Measurements from ENCODE around the gene PDILT.
"Not testable (repeated sequence)": the region's sequence is repeated elsewhere in the genome, so short reads cannot be mapped to it uniquely, and the experiment has no call there.

The PDILT gene

GRCh38 chr16:20355114-20355782, 49.3 kb downstream of the PDILT start:
- DNase-seq = no peak

DNA sequence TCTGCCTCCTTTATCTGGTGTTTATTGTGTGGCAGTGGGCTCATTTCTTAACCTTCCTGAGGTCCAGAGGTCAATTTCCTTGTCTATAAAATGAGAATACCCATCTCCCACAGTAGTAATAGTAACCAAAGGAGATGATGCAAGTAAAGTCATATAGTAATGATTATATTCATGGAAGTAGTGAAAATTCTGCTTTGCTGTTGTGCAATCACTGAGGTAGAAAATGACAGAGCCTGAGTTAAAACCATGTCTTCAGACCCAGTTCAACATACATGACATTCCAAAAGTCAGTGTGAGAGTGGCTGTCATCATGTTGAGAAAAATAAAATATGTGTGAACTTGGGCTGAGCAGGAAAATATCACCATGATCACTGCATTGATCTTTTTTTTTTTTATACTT, 51.2 kb downstream of the PDILT start:
- no peak for DNase-seq

DNA sequence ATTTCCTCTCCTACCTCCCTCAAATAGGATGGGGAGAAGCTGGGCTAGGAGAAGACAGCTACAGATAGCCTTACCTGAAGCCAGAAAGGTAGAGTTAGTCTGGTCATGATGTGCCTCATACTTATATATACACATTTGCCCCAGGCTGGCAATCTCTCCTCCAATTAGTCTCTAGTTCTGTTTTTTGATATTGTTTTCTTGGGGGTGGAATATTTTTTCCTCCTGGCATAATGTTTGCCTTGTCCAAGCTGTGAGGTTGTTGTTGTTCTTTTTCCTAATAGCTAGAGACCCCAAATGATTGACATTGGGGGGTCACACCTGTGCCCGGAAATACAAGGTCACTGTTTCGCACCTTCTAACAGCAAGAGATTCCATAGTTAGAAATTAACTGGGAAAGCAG, 51.9 kb downstream of the PDILT start, which contains the start of gene UMOD:
UMOD (minus strand) TSS at position 101 of the 400 bp plus-strand sequence. CDS start 1,978 bp downstream, outside the sequence.
- no peak for DNase-seq

GRCh38 chr16:20349615-20350014, 54.9 kb downstream of the PDILT start:
- no peak for DNase-seq

GRCh38 chr16:20348365-20349185, 56.0 kb downstream of the PDILT start:
- no peak for DNase-seq

GRCh38 chr16:20347666-20348364, 56.7 kb downstream of the PDILT start:
- DNase-seq = no peak

GRCh38 chr16:20344611-20345010, 59.9 kb downstream of the PDILT start:
- DNase-seq = no peak

DNA sequence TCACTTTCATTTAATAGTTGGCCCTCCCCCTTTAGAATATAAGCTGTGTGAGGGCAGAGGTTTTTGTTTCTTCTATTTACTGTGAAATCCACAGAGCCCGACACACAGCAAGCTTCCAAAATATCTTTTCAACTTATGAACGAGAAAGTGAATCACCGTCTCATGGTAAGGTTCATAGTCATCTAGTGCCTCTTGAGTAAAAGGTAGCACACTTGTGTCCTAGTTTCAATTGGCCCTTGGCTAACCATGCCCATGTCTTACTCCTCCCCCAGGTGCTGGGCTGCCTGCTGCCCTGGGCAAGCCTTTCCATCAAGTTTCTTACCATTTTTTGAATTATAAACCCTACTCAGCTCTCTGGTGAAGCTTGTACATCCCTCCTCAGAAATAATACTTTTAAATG, 64.8 kb downstream of the PDILT start:
- no peak for DNase-seq

DNA sequence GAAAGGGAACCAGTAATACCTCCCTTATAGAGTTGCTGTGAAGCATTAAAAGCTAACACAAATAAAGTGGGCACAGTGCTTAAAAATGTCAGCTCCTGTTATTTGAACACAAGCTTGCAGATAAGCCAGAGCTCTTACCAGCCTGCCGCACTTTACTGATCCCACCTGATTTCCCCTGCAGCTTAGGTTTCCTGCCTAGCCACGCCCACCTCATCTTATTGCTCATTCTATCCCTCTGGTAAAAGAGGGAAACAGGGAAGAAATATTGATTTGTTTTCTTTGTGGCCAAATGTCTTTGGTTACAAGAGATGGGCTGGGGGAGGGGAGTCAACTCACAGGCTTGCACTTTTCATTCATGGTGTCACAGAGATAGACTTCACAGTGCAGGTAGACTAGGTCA, 67.6 kb downstream of the PDILT start:
- DNase-seq = no peak

- DNase-seq = no peak
Measured at GRCh38 chr16:20334396-20334795, 70.1 kb downstream of the PDILT start.

DNA sequence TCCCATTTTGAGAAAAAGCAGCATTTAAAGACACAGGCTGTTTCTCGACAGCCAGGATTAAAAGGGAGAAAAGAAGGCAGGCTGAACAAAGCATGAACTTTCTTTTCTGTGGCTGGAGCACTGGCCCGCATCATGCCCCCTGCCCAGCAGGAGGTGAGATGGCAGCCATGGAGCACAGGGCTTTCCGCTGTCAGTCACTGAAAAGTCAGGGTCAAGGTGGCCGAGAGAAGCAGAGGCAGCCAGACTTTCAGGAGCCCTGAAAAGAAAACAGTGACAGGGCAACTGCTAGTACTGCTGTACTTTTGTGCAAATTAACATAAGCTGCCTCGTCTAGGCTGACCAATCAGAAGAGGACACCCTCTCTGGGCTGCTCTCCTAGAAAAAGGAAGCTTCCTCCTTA, 71.4 kb downstream of the PDILT start:
- no peak for DNase-seq

DNA sequence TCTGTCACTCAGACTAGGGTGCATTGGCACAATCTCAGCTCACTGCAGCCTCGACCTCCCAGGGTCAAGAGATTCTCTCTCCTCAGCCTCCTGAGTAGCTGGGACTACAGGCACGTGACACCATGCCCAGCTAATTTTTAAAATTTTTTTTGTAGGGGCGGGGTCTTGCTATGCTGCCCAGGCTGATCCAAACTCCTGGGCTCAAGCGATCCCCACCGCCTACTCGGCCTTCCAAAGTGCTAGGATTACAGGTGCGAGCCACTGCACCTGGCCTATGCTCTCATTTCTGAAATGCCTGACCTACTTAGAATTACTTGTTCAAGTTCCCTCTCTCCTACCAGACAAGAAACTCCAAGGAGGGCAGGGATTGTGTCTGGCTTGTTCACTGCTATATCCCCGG, 72.1 kb downstream of the PDILT start:
- no peak for DNase-seq

DNA sequence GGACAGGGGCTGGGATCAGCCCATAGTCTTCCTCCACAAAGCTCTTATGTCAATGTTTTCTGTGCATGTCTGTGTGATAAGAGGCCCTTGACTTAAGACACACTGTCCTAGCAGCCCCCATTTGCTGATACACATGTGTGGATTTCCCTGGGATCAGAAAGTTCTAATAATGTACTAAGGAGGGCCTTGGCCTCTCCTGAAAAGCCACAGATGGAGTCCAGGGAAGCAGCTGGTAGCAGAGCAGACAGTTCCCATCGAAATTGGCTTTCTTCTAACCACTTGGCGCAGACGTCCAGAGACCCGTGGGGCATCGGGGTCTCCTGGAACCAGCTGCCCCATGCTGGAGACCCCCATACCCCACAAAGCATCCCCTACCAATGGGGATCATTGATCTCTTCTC, 72.9 kb downstream of the PDILT start:
- DNase-seq = no peak

- no peak for DNase-seq
Measured at GRCh38 chr16:20329392-20330138, 75.0 kb downstream of the PDILT start.

GRCh38 chr16:20327444-20328041, 77.0 kb downstream of the PDILT start, which contains the start of gene GP2:
TSS of gene GP2 (minus strand) at chr16:20327513. CDS start at chr16:20326431, 1,082 bp downstream.
- no peak for DNase-seq

- no peak for DNase-seq
Measured at GRCh38 chr16:20326321-20326720, 78.2 kb downstream of the PDILT start.

DNA sequence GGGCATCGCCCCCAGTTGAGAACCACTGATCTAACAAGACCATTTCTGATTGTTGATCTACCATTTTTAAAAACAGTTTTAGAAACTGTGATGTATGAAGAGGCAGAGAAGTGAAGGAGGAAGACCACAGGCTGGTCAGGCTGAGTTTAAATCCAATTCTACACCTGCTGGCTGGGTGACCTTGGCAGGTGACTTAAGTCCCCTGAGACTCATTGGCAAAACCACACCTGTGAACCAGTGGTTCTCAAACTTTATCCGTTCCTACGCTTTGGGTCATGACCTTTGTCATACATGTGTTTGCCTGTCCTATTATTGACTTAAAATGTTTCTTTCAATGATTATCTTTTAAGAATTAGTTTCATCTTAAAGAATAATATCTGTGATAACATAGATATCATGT, 79.5 kb downstream of the PDILT start:
- DNase-seq = no peak

- no peak for DNase-seq
Measured at GRCh38 chr16:20323591-20324117, 80.9 kb downstream of the PDILT start.

DNA sequence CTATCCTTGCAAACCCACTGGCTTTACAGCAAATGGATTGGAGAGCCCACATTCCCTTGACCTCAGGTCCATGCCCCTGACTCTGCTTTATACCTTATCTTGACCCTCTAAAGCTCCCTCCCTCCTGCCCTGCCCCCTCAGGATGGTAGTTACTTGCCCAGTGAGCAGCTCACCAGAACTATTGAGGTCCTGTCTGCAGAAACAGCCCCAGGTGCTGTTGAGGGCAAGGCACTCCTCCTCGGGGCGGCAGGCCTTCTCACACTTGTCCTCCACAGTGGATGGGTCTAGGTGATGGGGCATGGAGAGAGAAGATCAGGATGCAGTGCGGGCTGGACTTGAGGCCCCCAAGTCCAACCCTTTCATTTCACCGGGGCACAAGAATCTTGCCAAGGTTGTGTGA, 81.8 kb downstream of the PDILT start:
- no peak for DNase-seq

DNA sequence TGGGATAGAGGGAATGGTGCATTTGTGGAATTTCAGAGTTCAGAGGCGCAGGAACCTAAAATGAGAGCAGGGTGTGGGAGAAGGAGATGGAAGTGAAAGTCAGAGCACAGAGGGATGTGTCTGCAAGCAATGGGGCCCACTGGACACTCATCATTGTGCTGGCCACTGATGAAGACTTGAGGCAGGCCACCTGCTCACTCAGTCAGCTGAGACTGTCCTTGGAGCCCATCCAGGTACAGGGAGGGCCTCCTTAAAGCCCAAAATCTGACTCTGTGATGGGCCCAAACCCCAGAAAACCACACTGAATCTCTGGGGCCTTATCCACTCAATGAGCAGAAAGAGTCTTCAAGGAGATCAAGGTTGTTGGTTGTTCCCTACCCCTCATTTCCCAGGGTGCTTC, 82.9 kb downstream of the PDILT start:
- no peak for DNase-seq

DNA sequence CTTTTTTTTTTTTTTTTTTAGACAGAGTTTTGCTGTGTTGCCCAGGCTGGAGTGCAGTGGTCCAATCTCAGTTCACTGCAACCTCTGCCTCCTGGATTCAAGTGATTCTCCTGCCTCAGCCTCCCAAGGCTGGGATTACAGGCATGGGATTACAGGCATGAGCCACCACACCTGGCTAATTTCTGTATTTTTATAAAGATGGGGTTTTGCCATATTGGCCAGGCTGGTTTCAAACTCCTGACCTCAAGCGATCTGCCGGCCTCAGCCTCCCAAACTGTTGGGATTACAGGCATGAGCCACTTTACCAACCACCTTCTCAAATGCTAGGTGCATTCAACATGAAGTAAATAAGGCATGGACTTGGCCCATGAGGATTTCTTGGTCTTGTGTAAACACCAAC, 83.5 kb downstream of the PDILT start:
- not testable (repeated sequence) for DNase-seq

DNA sequence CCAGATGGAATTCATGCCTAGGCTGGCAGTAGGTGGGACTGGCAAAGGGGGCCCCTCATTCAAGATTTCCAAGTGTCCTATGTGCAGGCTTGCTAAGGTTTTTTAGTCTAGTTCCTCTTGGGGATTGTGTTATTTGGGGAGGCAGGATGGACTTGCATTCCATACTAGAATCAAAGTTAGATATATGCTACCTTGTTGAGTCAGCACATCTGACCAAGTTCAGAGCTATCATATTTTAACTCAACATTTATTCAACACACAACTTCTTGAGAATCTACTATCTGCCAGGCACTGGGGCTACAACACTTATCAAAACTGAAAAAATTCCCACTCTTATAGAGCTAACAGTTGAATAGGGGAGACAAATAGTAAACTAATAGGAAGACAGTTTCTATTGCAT, 83.9 kb downstream of the PDILT start:
- no peak for DNase-seq

Measured in activated naive CD4-positive, alpha-beta T cell treated with Interleukin-2 at 50 U/mL for 16 hours (primary cell).